ENCODE measurements around the gene TUBB6.

Gene TUBB6

GRCh38 chr18:12291690-12292089 lies 16.4 kb upstream of the TUBB6 start:
- DNase-seq, result no peak

- DNase-seq, result no peak
Measured at GRCh38 chr18:12293831-12294230, 14.2 kb upstream of the TUBB6 start.

GRCh38 chr18:12295389-12296086 lies 12.5 kb upstream of the TUBB6 start:
- no peak for DNase-seq

GRCh38 chr18:12296087-12296403 lies 12.0 kb upstream of the TUBB6 start:
- DNase-seq, result no peak

- no peak for DNase-seq
Measured at GRCh38 chr18:12296457-12296856, 11.6 kb upstream of the TUBB6 start.

GRCh38 chr18:12299862-12300261 lies 8.2 kb upstream of the TUBB6 start:
- DNase-seq, result no peak

GRCh38 chr18:12301263-12302005 lies 6.6 kb upstream of the TUBB6 start:
- no peak for DNase-seq

GRCh38 chr18:12302391-12303147 lies 5.5 kb upstream of the TUBB6 start:
- no peak for DNase-seq

- DNase-seq, result no peak
Measured at GRCh38 chr18:12304351-12305210, 3.5 kb upstream of the TUBB6 start.

- no peak for DNase-seq
Measured at GRCh38 chr18:12305211-12305610, 2.8 kb upstream of the TUBB6 start.

- no peak for DNase-seq
Measured at GRCh38 chr18:12305930-12306629, 2.0 kb upstream of the TUBB6 start.

- no peak for DNase-seq
Measured at GRCh38 chr18:12306752-12307700, 1.0 kb upstream of the TUBB6 start.

GRCh38 chr18:12308386-12309100 lies 502 bp downstream of the TUBB6 start:
- no peak for DNase-seq

GRCh38 chr18:12309683-12310198 lies 1.7 kb downstream of the TUBB6 start:
- DNase-seq, result no peak

- DNase-seq, result no peak
Measured at GRCh38 chr18:12310762-12311161, 2.7 kb downstream of the TUBB6 start.

GRCh38 chr18:12312976-12313375 lies 4.9 kb downstream of the TUBB6 start:
- no peak for DNase-seq

- no peak for DNase-seq
Measured at GRCh38 chr18:12313530-12314245, 5.6 kb downstream of the TUBB6 start.

- no peak for DNase-seq
Measured at GRCh38 chr18:12314591-12315305, 6.7 kb downstream of the TUBB6 start.

- DNase-seq, result no peak
Measured at GRCh38 chr18:12315490-12315889, 7.4 kb downstream of the TUBB6 start.
